ENCODE data around the gene UBXN6.

UBXN6 gene

DNA sequence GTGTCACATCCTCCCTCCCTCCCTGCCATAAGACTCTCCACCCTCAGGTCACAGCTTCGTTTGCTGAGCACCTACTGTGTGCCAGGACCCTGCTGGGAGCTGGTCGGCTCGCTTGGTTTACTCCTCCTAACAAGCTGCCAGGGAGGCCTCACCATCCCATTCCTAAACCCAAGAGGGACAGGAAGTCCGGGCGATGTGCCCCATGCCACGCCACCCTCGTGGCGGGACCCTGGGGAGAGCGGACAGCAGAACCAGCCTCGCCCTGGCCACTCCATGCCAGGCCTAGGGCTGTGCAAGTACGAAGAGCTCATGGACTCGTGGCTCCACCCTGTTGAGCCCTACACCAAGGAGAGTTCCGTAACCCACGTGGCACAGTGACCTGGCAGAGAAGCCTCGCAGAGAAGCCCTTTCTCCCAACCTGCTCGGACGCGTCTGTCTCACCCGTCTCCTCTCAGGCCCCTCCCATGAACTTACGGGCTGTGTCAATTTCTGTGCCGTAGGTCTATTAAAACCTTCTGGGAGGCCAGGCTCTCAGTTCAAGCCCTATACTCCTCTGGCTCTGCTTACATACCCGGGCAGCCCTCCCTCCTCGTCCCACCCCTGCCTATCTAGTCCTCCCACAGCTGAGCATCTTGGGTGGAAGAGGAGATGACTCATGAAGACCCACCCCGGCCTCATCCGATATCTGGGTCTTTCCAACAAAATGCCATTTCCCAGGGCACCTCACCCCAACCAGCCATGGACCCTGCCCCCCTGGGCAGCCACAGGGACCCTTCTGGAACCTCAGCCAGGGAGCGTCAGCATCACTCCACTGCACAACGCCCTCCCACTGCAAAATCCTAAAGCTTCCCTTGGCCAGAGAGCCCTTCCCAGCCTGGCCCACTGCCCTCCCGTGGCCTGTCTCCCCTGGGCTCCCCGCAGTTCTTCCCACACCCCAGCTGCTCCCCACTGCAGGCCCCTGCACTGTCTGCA lies 2.6 kb downstream of the UBXN6 start:
- peak; percentile 70 for DNase-seq (ENCODE audit: low read depth)
- H3K4me3 ChIP-seq (ENCODE audit: low read length) = peak overlapping the region; percentile 93
- TF ChIP-seq, protein P1, sequence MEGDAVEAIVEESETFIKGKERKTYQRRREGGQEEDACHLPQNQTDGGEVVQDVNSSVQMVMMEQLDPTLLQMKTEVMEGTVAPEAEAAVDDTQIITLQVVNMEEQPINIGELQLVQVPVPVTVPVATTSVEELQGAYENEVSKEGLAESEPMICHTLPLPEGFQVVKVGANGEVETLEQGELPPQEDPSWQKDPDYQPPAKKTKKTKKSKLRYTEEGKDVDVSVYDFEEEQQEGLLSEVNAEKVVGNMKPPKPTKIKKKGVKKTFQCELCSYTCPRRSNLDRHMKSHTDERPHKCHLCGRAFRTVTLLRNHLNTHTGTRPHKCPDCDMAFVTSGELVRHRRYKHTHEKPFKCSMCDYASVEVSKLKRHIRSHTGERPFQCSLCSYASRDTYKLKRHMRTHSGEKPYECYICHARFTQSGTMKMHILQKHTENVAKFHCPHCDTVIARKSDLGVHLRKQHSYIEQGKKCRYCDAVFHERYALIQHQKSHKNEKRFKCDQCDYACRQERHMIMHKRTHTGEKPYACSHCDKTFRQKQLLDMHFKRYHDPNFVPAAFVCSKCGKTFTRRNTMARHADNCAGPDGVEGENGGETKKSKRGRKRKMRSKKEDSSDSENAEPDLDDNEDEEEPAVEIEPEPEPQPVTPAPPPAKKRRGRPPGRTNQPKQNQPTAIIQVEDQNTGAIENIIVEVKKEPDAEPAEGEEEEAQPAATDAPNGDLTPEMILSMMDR (conservative IDR thresholded peaks at IDR 0.05; ENCODE audit: low read length) = no peak

DNA sequence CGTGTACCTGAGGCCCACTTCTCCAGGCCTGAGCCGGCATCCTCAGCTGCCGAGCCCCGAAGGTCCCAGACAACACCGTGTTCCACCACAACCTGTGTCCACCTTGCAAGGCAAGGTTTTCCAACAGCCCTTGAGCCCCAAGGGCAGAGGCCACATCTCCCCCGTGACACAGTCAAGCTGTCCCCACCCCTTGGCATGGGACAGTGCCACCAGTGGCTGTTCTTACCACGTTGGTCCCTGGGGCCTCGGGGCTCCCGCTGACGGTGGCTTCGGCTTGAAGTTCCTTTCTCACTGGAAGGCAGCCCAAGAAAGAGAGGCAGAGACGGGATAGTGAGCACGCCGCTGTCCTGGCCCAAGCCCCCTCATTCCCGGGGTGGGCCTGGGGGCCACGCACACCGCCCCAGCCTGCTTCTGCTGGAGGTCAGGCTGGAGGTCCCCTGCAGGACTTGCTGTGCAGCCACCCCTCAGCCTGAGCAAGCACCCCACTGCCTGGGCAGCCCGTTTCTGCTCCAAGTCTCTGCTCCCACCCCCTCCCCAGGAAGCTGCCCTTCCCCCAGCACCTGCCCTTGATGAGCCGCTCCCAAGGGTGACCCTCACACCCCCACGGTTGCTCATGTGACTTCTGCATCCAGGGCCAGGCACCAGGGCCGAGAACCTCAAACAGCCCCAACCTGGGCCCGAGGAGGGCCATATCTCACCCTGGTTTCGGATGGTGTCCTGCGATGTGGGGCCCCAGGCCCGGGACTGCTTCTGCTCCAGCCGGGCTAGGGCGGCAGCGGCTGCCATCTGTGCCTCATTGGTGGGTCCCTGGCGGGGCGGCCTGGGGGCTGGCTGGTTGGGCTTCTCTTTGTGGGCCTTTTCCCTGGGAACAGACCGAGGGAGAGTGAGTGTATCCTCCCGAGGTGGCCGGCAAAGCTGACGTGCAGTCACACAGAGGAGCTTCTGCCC lies 4.1 kb downstream of the UBXN6 start:
- TF ChIP-seq, protein P1 (conservative IDR thresholded peaks at IDR 0.05; ENCODE audit: low read length) = no peak
- no peak overlapping the region for H3K4me3 ChIP-seq (ENCODE audit: low read length)
- no peak for DNase-seq (ENCODE audit: low read depth)

DNA sequence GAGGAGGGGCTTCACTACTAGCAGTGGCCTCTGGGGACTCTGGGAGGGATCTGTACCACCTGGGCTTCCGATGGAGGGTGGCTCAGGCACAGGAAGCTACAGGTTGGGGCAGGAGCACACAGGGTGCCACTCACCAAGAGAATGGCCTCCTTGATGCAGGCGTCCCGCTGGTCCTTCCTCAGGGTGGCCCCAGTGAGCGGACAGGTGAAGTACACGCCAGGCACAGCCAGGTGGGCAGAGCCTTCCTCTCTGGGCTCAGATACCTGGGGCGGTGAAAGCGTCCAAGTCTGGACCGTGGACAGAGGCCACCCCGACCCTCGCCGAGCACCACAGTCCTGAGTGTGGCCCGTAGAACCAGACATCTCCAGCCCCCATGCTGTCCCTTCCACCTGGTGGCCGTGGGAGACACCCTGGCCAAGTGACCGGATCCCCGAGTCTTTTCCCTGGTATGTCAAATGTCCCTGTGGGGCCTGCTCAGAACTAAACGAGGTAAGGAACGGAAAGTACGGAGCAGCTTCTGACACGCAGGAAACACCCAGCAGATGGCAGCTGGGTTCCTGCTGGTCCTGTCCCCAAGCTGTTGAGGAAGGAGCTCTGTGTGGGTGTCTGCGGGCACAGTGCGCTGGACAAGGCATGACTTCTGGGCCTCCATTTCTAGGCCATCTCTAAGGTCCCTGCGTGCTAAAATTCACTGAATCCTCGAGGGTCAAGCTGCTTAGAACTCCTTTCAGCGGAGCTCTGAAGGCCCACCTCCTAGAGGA lies 5.2 kb downstream of the UBXN6 start:
- H3K4me3 ChIP-seq (ENCODE audit: low read length) = no peak overlapping the region
- TF ChIP-seq, protein P1 (conservative IDR thresholded peaks at IDR 0.05; ENCODE audit: low read length) = no peak
- DNase-seq (ENCODE audit: low read depth) = no peak

DNA sequence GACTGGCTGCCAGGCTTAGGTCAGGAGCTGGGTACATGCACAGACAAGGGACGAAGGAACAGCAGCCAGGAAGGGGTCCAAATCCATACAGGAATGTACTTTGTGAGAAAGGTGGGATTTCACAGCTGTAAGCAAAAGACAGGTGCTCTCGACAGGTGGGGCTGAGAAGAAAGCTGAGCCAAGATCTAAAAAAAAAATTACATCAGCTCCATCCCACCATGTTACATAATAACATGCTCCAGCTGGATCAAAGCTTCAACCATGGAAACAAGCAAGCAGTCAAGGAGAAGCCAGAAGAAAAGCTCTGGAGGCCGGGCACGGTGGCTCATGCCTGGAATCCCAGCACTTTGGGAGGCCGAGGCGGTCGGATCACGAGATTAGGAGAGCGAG lies 8.0 kb downstream of the UBXN6 start:
- H3K4me3 ChIP-seq (ENCODE audit: low read length) = no peak overlapping the region
- DNase-seq (ENCODE audit: low read depth) = no peak
- TF ChIP-seq, protein P1 (conservative IDR thresholded peaks at IDR 0.05; ENCODE audit: low read length) = no peak

- no peak overlapping the region for H3K4me3 ChIP-seq (ENCODE audit: low read length)
- TF ChIP-seq, protein P1 (conservative IDR thresholded peaks at IDR 0.05; ENCODE audit: low read length) = no peak
- no peak for DNase-seq (ENCODE audit: low read depth)
Measured at GRCh38 chr19:4449022-4449638, 8.5 kb downstream of the UBXN6 start.
